ENCODE data around the gene NXNL2.
A peak's percentile ranks its signal among the peaks of the same experiment; 100 is the strongest.

GRCh38 chr9:88537761-88538091 is 2.7 kb downstream of the NXNL2 start:
- TF ChIP-seq CTCF (IDR thresholded peaks at IDR 0.05 in 2 of 3, conservative IDR thresholded peaks at IDR 0.05 in 1 of 3; ENCODE audit: control insufficient read depth in 2 of 3, extremely low read depth in 1 of 3, insufficient read depth in 1 of 3, low read depth in 3 of 3, low read length in 3 of 3) (no peak), EP300 (IDR thresholded peaks at IDR 0.05; ENCODE audit: borderline replicate concordance in 1 of 2, control insufficient read depth in 1 of 2, low read depth in 2 of 2, low read length in 2 of 2) (no peak), MXI1 (IDR thresholded peaks at IDR 0.05; ENCODE audit: low read depth, low read length) (no peak), USF2 (IDR thresholded peaks at IDR 0.05; ENCODE audit: borderline replicate concordance, low read depth, low read length) (no peak), HDAC6 (IDR thresholded peaks at IDR 0.05; ENCODE audit: unreplicated experiment) (no peak), POLR2A (IDR thresholded peaks at IDR 0.05; ENCODE audit: low read depth, low read length) (no peak), RAD21 (IDR thresholded peaks at IDR 0.05; ENCODE audit: insufficient read depth, low read depth, low read length) (no peak), BMI1 (IDR thresholded peaks at IDR 0.05; ENCODE audit: borderline replicate concordance) (peak; percentile 93), YY1 (IDR thresholded peaks at IDR 0.05; ENCODE audit: low read depth, low read length) (no peak), EZH2 (IDR thresholded peaks at IDR 0.05; ENCODE audit: borderline replicate concordance, control insufficient read depth, low read depth, low read length) (no peak), SRF (IDR thresholded peaks at IDR 0.05; ENCODE audit: low read depth in 2 of 2, low read length in 2 of 2) (no peak)
- TF ChIP-seq, protein P1, sequence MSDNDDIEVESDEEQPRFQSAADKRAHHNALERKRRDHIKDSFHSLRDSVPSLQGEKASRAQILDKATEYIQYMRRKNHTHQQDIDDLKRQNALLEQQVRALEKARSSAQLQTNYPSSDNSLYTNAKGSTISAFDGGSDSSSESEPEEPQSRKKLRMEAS (IDR thresholded peaks at IDR 0.05; ENCODE audit: low read depth, low read length), result no peak
